Stimulated activated naive B cell treated with anti-CD40 and anti-IgM and Interleukin-4, amounts not matched to agents 10 μg/mL and 1 μg/mL and 100 μg/mL, for 72 hours (primary cell): Measurements from ENCODE around the gene GAB2.

Experiments used
- ATAC-seq, 2 donors: fragments of 150-1000 bp; cut with Tn5 transposase; replicated peaks; 2 replicates each; pipeline ENCODE4 v1.10.0; 2021; ENCODE audit warnings: moderate library complexity in 1 of 2
- DNase-seq: peaks from one replicate; pipeline ENCODE4 v3.0.0; 2021
- H3K27ac Mint-ChIP-seq: one replicate; pipeline ENCODE4 v1.8.0; 2022; ENCODE audit warnings: mild to moderate bottlenecking, mixed read lengths
- H3K27me3 Mint-ChIP-seq, 2 donors: one replicate each; pipeline ENCODE4 v1.8.0; 2022; ENCODE audit warnings: mixed read lengths in 2 of 2
- H3K36me3 Mint-ChIP-seq, 2 donors: one replicate each; pipeline ENCODE4 v1.8.0; 2022; ENCODE audit warnings: mixed read lengths in 2 of 2, mild to moderate bottlenecking in 1 of 2
- H3K4me1 Mint-ChIP-seq, 2 donors: one replicate each; pipeline ENCODE4 v1.8.0; 2022; ENCODE audit warnings: mixed read lengths in 2 of 2, mild to moderate bottlenecking in 1 of 2
- H3K4me3 Mint-ChIP-seq, 2 donors: one replicate each; pipeline ENCODE4 v1.8.0; 2022; ENCODE audit warnings: mild to moderate bottlenecking in 2 of 2, mixed read lengths in 2 of 2, moderate library complexity in 1 of 2
- H3K9me3 Mint-ChIP-seq, 2 donors: one replicate each; pipeline ENCODE4 v1.8.0; 2022; ENCODE audit warnings: mixed read lengths in 2 of 2, mild to moderate bottlenecking in 1 of 2

Gene GAB2

DNA sequence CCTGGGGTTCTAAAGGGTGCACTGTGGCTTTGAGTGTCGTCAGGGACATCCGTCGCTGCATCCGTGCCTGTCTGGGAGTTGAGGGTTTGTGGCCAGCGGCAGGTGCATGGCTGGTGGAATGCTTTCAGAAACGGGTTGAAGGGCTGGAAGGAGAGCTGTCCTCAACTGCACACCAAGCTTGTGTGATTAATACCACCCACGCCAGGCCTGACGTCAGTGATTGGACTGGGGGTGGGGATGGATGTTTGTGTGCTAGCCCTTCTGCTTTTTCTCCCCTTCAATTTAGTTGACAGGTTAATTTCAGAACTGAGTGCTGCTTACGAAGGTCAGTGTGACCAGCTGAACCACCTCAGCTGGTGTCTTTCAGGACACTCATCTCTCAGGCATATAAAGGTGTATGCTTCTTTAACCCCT is 3.2 kb upstream of the GAB2 start:
- Mint-ChIP-seq H3K27ac (peak overlapping the region; percentile 95), H3K36me3 (peaks cover 0 to 9% of the 10 kb centered on the region in 2 donors), H3K4me3 (peak overlapping the region; percentile 80 to 82), H3K9me3 (no peaks in the 10 kb centered on the region), H3K27me3 (no peaks in the 10 kb centered on the region), H3K4me1 (peaks cover 52 to 72% of the 10 kb centered on the region in 2 donors)
- DNase-seq (peak; percentile 90), ATAC-seq (peak; percentile 70 to 73)

DNA sequence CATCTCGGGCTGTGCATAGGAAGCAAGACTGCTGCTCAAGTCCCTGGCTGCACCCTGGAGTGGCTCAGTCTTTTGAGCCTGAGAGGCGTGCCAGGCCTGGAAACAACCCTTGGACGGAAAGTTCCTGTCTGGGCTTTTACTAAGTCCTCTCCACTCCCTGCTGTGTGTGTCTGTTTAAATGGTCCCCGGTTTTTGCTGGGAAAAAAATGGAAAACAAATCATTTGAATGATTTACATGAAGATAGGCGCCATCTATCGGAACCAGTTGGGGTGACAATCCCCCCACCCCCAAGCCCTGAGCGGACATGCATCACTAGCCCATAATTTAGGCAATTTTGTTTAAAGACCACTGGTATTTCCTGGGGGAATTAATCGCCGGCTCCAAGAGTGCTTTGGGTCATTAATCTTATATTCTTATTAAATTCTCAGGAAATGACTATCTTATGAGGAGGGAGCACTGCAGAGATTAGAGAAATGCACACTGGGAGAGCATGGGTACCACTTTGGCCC is 2.7 kb upstream of the GAB2 start:
- no peaks in the 10 kb centered on the region for H3K27me3 Mint-ChIP-seq
- peaks cover 0 to 9% of the 10 kb centered on the region in 2 donors for H3K36me3 Mint-ChIP-seq
- peak overlapping the region; percentile 80 to 82 for H3K4me3 Mint-ChIP-seq
- H3K27ac Mint-ChIP-seq = peak overlapping the region; percentile 95
- DNase-seq (peak; percentile 52), ATAC-seq (peak; percentile 20 to 27)
- H3K9me3 Mint-ChIP-seq = no peaks in the 10 kb centered on the region
- H3K4me1 Mint-ChIP-seq = peaks cover 52 to 72% of the 10 kb centered on the region in 2 donors

DNA sequence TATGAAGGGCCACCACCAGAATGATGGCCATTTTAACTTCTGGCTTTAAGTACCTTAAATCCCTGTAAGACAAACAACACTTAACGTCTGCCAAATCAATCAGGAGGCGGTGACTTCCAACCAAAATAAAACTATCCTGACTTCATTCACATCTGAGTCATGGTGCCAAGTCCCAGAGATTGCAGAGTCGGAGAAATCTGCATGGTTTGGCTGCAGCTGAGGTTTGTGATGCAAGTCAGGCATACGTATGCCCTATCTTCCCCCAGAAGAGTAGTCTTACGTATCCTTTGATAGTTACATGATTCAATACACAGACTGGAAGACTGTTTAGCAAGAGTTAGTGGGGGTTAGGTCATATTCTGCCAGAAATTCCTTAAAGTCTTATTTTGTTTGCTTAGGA is 1.7 kb upstream of the GAB2 start:
- Mint-ChIP-seq H3K4me1 (peaks cover 49 to 71% of the 10 kb centered on the region in 2 donors), H3K27ac (no peak overlapping the region), H3K4me3 (peak overlapping the region; percentile 4 to 27), H3K36me3 (peaks cover 0 to 6% of the 10 kb centered on the region in 2 donors), H3K27me3 (no peaks in the 10 kb centered on the region), H3K9me3 (no peaks in the 10 kb centered on the region)
- ATAC-seq = no peak
- DNase-seq = no peak

DNA sequence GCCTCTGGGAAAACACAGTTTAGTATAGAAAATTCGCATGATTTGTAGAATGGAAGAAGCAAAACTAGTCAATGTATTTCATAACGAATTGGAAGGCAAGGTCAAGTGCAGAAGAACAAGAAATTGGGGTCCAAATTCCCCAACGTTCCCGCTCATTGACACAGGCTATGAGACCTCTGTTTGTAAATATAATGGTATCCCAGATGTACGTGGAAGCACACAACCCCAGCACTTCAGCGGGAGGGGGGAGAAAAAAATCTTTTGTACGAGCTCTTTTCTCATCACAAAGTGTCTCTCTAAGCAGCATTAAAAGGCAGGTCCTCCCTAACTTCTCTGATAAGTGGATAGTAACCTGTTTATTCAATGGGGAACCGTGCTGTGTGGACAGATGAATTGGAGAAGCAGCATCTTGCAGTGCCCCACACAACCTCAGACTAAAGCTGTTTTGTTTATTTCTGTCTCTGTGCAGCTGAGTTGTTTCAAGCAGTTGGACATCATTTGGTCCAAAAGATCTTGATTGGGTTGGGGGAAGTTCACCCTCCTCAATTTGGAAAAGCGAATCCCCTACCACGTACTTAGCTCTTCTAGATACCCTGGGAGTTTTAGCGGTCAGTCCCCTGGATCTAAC is 1.1 kb upstream of the GAB2 start:
- no peak for DNase-seq
- ATAC-seq = no peak
- no peaks in the 10 kb centered on the region for H3K27me3 Mint-ChIP-seq
- no peaks in the 10 kb centered on the region for H3K9me3 Mint-ChIP-seq
- H3K4me1 Mint-ChIP-seq = peaks cover 45 to 68% of the 10 kb centered on the region in 2 donors
- peak overlapping the region; percentile 76 for H3K27ac Mint-ChIP-seq
- peaks cover 0 to 3% of the 10 kb centered on the region in 2 donors for H3K36me3 Mint-ChIP-seq
- H3K4me3 Mint-ChIP-seq = peak overlapping the region; percentile 79 to 84

DNA sequence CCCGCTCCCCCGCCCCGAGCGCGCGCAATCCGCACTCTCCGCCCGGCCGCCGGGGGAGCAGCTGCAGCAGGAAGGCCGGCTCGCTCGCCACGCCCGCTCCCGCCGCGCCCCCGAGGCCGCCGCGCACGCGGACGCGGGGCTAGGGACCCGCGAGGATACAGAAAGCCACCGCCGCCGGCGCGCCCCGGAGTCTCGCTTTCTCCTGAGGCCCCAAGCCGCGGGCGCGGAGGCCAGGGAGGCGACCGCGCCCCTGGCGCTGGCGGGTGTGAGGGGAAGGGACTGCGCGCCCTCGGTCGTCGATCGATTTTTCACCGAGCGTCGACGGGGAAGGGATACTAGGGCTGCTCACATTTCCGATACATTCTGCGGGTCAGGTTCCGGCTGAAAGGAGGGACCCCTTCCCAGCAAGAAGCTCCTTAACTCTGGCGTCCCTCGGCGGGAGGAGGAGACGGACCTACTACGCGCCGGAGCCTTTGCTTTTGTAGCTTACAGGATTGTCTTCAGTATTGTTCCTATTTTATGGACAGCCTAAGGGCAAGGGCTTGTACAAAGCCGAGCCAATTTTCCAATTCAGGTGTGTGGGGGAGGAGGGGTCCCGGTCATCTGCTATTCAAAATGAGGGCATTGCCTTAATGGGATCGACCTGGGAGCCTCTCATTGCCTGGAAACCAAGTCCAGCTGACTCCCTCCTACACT is 416 bp upstream of the GAB2 start:
- Mint-ChIP-seq H3K4me3 (peak overlapping the region; percentile 79 to 84), H3K27me3 (no peaks in the 10 kb centered on the region), H3K27ac (peak overlapping the region; percentile 76), H3K9me3 (no peaks in the 10 kb centered on the region), H3K4me1 (peaks cover 48 to 75% of the 10 kb centered on the region in 2 donors), H3K36me3 (peaks cover 0 to under 1% of the 10 kb centered on the region in 2 donors)
- peak; percentile 73 for DNase-seq
- ATAC-seq = peak; percentile 44 to 60

DNA sequence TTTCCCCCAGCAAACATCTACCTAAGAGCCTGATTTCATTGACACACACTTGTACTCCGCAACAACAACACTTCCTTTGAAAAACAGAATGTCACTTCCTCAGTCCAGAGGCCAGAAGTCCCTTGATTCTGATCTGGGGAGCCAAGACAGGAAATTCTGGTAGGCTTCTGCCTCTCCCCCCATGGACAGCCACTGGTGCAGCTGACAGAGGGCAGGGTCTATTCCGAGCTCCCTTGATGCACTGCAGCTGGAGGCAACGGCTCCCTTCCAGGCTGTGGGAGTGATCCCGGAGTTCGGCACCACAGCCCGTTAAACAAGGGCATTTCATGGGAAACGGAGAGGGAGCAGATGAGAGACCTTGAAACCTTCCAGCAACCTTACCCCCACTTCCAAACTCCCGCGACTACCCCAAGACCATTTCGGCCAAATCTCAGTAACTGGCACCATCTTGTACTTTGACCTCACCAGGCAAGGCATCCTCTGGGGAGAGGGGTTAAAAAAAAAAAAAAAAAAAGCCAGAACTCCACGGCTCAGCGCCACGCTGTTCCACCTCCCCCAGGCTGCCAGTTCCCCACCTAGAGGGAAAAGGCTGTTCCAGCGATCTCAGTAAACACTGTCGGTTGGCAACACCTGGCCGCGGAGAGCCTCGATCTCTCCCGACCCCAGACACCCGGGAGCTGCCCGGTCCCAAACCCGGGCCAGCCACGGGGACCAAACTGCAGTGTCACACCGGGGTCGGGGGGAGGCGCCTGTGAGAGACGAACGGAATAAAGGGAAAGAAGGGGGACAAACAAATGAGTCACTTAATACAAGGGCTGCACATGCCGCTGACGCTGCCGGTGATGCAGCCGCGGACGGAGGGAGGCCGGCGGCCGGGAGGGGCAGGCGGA is 1.1 kb downstream of the GAB2 start:
- H3K4me3 Mint-ChIP-seq = peak overlapping the region; percentile 87 to 96
- H3K27me3 Mint-ChIP-seq = no peaks in the 10 kb centered on the region
- peak overlapping the region; percentile 98 for H3K27ac Mint-ChIP-seq
- peaks cover 45 to 76% of the 10 kb centered on the region in 2 donors for H3K4me1 Mint-ChIP-seq
- H3K36me3 Mint-ChIP-seq = peaks cover 0 to under 1% of the 10 kb centered on the region in 2 donors
- peak; percentile 47 for ATAC-seq
- peak; percentile 83 for DNase-seq
- H3K9me3 Mint-ChIP-seq = no peaks in the 10 kb centered on the region

DNA sequence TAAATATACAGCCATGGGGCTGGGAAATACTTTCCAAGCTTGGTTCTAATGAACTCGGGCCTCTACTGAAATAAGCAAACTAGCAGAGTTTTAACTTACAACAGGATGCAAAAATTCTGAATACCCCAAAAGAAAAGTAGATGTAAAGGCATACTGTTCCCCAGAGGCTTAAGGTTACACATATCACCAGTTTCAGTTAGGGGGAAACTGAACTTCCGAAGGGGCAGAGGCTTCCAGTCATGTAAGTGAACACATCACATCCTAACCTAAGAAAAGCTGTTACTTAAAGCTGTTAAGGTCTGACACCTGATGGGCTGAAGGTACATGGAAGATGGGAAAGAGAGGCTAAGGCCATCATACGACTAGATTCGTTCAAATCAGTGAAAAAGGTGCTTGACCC is 2.3 kb downstream of the GAB2 start:
- DNase-seq (peak; percentile 18), ATAC-seq (peak; percentile 37 to 40)
- Mint-ChIP-seq H3K36me3 (peaks cover 2 to 4% of the 10 kb centered on the region in 2 donors), H3K27me3 (no peaks in the 10 kb centered on the region), H3K27ac (peak overlapping the region; percentile 62), H3K4me1 (peaks cover 40 to 64% of the 10 kb centered on the region in 2 donors), H3K4me3 (peak overlapping the region; percentile 52 to 62), H3K9me3 (peaks cover 0 to 4% of the 10 kb centered on the region in 2 donors)

DNA sequence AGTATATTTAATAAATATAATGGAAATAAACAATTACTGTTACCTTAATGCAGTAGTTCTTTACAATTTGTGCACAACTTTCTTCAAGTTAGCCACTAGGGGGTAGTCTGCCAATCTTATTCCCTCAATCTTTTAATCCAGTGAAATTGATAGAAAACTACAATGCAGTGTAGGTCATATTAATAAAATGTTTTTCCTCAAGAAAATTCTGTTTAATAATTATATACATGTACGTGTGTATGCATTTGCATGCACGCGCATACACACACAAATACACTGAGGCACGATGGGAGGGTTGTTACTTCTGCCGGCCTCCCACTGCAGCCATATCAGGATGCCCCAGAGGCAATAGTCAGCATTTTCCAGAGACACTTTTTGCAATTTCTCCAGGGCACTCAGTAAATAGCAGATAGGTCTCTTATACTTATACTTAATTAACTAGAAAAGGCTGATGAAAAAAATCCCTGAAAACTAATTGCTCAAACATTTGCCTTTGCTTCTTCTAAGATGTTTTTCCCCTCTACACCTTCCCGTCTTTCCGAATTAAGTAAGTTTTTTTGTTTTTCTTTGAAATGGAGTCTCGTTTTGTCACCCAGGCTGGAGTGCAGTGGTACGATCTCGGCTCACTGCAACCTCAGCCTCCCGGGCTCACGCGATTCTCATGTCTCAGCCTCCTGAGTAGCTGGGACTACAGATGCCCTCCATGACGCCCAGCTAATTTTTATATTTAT is 3.1 kb downstream of the GAB2 start:
- ATAC-seq = no peak
- H3K9me3 Mint-ChIP-seq = peaks cover 2 to 4% of the 10 kb centered on the region in 2 donors
- H3K36me3 Mint-ChIP-seq = peaks cover 4 to 7% of the 10 kb centered on the region in 2 donors
- no peak overlapping the region for H3K4me3 Mint-ChIP-seq
- no peak overlapping the region for H3K27ac Mint-ChIP-seq
- peaks cover 38 to 56% of the 10 kb centered on the region in 2 donors for H3K4me1 Mint-ChIP-seq
- DNase-seq = no peak
- no peaks in the 10 kb centered on the region for H3K27me3 Mint-ChIP-seq

DNA sequence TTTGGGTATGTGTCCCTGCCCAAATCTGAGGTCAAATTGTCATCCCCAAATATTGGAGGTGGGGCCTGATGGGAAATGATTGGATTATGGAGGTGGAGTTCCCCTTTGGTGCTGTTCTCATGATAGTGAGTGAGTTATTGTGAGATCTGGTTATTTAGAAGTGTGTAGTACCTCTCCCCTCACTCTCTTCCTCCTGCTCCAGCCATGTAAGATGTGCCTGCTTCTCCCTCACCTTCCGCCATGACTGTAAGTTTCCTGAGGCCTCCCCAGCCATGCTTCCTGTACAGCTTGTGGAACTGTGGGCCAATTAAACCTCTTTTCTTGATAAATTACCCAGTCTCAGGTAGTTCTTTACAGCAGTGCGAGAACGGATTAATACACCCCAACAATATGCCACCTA is 9.0 kb downstream of the GAB2 start:
- peak overlapping the region; percentile 70 for H3K27ac Mint-ChIP-seq
- H3K4me1 Mint-ChIP-seq = peaks cover 23 to 29% of the 10 kb centered on the region in 2 donors
- DNase-seq (no peak), ATAC-seq (no peak)
- no peak overlapping the region for H3K4me3 Mint-ChIP-seq
- no peaks in the 10 kb centered on the region for H3K27me3 Mint-ChIP-seq
- peaks cover 13 to 23% of the 10 kb centered on the region in 2 donors for H3K36me3 Mint-ChIP-seq
- H3K9me3 Mint-ChIP-seq = peaks cover 5 to 20% of the 10 kb centered on the region in 2 donors

DNA sequence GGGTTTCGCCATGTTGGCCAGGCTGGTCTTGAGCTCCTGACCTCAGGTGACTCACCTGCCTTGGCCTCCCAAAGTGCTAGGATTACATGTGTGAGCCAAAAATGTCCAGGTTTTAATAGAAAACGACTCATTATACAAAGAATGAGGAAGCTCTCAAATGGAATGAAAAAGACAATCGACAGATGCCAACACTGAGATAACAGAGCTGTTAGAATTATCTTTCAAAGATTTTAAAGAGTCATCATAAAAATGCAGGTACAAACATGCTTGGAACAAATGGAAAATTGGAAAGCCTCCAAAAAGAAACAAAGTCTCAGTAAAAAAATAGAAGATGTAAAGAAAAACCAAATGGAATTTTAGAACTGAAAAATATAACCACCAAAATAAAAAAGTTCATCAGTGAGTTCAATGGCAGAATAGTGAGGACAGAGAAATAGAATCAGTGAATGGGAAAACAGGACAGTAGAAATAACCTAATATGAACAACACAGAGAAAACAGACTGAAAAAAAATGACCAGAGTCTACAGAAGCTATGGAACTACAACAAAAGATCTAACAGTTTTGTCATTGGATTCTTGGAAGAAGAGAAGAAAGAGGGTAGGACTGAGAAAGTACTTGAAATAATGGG is 10.9 kb downstream of the GAB2 start:
- peak overlapping the region; percentile 76 for H3K27ac Mint-ChIP-seq

DNA sequence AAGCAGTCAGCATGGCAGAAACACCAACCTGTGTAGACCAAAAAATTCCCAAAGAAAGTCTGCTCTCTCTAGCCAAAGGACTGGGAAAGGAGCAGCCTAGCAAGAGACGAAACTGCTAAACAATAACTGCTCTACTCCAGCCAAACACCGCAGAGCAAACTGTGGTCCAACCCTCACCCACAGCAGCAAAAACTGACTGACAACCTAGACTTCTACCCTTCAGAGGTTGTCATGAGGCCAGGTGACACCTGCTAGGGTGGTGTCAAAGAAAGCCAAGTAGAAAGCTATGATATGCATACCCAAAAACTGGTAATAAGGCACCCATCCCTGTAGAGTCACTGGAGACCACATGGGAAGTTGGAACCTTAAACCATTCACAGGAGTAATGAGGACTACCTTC is 11.8 kb downstream of the GAB2 start:
- Mint-ChIP-seq H3K4me1 (peaks cover 16 to 18% of the 10 kb centered on the region in 2 donors), H3K36me3 (peaks cover 11 to 19% of the 10 kb centered on the region in 2 donors), H3K27ac (no peak overlapping the region), H3K4me3 (no peak overlapping the region), H3K9me3 (peaks cover 5 to 16% of the 10 kb centered on the region in 2 donors), H3K27me3 (no peaks in the 10 kb centered on the region)
- ATAC-seq (no peak), DNase-seq (no peak)

More for the DNA sequence above, 10.9 kb downstream of the GAB2 start:
- Mint-ChIP-seq H3K27me3 (no peaks in the 10 kb centered on the region), H3K36me3 (peaks cover 13 to 23% of the 10 kb centered on the region in 2 donors), H3K4me1 (peaks cover 15 to 18% of the 10 kb centered on the region in 2 donors), H3K4me3 (no peak overlapping the region), H3K9me3 (peaks cover 5 to 20% of the 10 kb centered on the region in 2 donors)
- DNase-seq (no peak), ATAC-seq (no peak)

DNA sequence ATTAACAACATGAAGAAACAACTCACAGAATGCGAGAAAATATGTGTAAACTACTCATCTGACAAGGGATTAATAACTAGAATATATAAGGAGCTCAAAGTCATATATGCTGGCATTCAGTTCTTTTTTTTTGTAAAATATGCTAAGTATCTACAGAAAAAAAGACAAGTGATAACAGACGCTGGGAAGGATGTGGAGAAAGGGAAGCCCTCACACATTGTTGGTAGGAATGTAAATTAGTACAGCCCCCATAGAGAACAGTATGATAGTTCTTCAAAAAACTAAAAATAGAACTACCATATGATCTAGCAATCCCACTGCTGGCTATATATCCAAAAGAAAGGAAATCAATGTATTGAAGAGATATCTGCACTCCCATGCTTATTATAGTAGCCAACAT is 13.8 kb downstream of the GAB2 start:
- Mint-ChIP-seq H3K4me1 (peaks cover 23 to 25% of the 10 kb centered on the region in 2 donors), H3K27me3 (no peaks in the 10 kb centered on the region), H3K27ac (no peak overlapping the region), H3K36me3 (peaks cover 4 to 17% of the 10 kb centered on the region in 2 donors), H3K4me3 (no peak overlapping the region), H3K9me3 (peaks cover 2 to 15% of the 10 kb centered on the region in 2 donors)
- DNase-seq = no peak
- ATAC-seq = no peak

DNA sequence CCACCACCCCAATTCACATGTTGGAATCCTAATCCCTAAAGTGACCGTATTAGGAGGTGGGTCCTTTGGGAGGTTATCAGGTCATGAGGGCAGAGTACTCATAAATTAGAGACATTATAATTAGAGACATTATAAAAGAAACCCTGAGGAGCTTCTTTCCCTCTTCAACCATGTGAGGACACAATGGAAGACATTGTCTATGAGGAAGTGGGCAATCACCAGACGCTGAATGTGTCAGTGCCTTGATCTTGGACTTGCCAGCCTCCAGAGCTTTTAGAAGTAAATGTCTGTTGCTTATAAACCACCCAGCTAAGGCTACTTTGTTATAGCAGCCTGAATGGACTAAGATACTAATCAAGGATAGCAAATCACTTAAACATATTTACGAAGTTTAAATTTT is 14.8 kb downstream of the GAB2 start:
- Mint-ChIP-seq H3K4me1 (peaks cover 27% of the 10 kb centered on the region in 2 donors), H3K36me3 (peaks cover 2 to 9% of the 10 kb centered on the region in 2 donors), H3K4me3 (no peak overlapping the region), H3K27me3 (no peaks in the 10 kb centered on the region), H3K27ac (no peak overlapping the region), H3K9me3 (peaks cover 0 to 12% of the 10 kb centered on the region in 2 donors)
- DNase-seq (no peak), ATAC-seq (no peak)
